DND-41 (cell line): ENCODE data around the gene PUSL1.

Experiments used
- CTCF ChIP-seq: IDR thresholded peaks from 2 replicates; pipeline ENCODE4 v1.5.1; 2012; ENCODE audit warnings: borderline replicate concordance, low read length, moderate library complexity, mild to moderate bottlenecking; ENCODE audit not compliant: poor library complexity, severe bottlenecking; ENCODE audit errors: extremely low read depth
- EZH2 ChIP-seq: IDR thresholded peaks from 3 replicates; pipeline ENCODE4 v1.6.1; 2012; ENCODE audit warnings: borderline replicate concordance, low read depth, mild to moderate bottlenecking, moderate library complexity, low read length, inconsistent platforms; ENCODE audit not compliant: severe bottlenecking

- TF ChIP-seq CTCF (peak; percentile 6), EZH2 (no peak)
Measured at GRCh38 chr1:1283821-1284220, 24.6 kb upstream of the PUSL1 start.
